Fibroblast of pulmonary artery (primary cell): ENCODE data around the gene CACNG1.

Experiments used
- DNase-seq: peaks from one replicate; pipeline ENCODE4 v3.0.0-alpha.2; 2010; ENCODE audit warnings: low read depth
- H3K4me3 ChIP-seq: replicated peaks from 2 replicates; pipeline ENCODE4 v1.5.1; 2011; ENCODE audit warnings: low read depth, mild to moderate bottlenecking, control low read depth, low read length, moderate library complexity
- CTCF ChIP-seq: IDR thresholded peaks from 2 replicates; pipeline ENCODE4 v1.5.1; 2011; ENCODE audit warnings: mild to moderate bottlenecking, control low read depth, low read length, inconsistent platforms; ENCODE audit errors: missing control alignments

CACNG1 gene

GRCh38 chr17:67054608-67055007 is 10.3 kb downstream of the CACNG1 start:
- no peak for TF ChIP-seq CTCF
- H3K4me3 ChIP-seq = no peak overlapping the region
- no peak for DNase-seq

DNA sequence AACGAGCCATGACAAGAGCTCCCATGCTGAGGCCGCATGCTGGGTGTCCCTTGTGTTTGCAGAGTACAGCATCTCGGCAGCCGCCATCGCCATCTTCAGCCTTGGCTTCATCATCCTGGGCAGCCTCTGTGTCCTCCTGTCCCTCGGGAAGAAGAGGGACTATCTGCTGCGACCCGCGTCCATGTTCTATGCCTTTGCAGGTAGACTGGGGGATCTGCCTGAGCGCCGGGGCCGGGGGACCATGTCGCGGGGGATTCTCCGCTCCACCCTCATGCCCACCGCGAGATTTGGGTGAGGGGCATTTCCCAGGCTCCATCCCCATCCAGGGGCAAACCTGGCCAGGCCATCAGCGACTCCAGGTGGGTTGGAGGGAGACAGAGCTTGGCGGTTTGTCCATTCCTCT is 10.7 kb downstream of the CACNG1 start:
- no peak for DNase-seq
- TF ChIP-seq CTCF = no peak
- no peak overlapping the region for H3K4me3 ChIP-seq

GRCh38 chr17:67055811-67056745 is 11.7 kb downstream of the CACNG1 start:
- no peak for TF ChIP-seq CTCF
- no peak overlapping the region for H3K4me3 ChIP-seq
- no peak for DNase-seq

DNA sequence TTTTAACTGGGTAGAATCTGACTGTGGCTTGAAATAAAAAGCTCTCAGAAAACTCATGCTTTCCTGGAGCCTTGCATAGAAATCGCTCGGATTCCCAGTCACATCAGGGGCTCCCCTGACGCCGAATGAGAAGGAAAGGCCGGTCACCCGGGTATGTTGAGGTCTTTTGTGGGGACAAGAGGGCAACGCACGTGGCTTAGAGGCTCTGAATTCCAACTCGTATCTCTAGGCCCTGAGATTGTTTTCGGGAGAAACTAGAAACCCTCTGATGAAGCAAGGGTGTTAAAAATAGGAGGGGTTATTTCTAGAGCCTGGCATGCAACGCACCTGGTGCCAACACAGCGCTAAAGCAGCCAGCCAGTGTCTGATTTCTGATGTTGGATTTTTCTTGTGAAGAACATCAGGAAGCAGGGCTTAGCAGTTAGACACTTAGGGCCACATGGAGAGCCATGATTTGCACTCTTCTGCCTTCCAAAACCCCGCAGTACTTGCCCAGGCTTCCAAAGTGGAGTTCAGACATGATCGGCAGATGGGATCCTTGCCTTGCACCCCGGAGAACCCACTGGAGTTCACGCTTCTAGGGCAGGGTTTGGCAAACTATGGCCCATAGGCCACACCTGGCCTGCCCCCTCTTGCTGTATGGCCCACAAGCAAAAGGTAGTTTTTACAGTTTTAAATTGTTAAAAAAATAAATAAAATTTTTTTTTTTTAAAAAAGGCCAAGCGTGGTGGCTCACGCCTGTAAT is 12.6 kb downstream of the CACNG1 start:
- no peak for DNase-seq
- no peak for TF ChIP-seq CTCF
- H3K4me3 ChIP-seq = no peak overlapping the region

- no peak overlapping the region for H3K4me3 ChIP-seq
- DNase-seq = no peak
- TF ChIP-seq CTCF = no peak
Observed at GRCh38 chr17:67058036-67058435, 13.7 kb downstream of the CACNG1 start.

- H3K4me3 ChIP-seq = no peak overlapping the region
- no peak for DNase-seq
- TF ChIP-seq CTCF = no peak
Observed at GRCh38 chr17:67059372-67059771, 15.0 kb downstream of the CACNG1 start.
